Astrocyte of the spinal cord (primary cell): ENCODE results near the gene ATP8A1.

Experiments
- DNase-seq: peaks from one replicate; pipeline ENCODE4 v3.0.0; 2011; ENCODE audit warnings: low read depth, low spot score
- H3K4me3 ChIP-seq: 2 replicates; pipeline ENCODE4 v1.5.1; 2011; ENCODE audit warnings: low read depth, mild to moderate bottlenecking, low read length, moderate library complexity
- in situ Hi-C: cut with HindIII; loops from 2 replicates; pipeline ENCODE4 v1.10.0; 2017; ENCODE audit warnings: low sequenced_read_pairs
- TF ChIP-seq, protein P1 (sequence below): IDR thresholded peaks from 2 replicates; pipeline ENCODE4 v1.5.1; 2012; ENCODE audit warnings: low read depth, mild to moderate bottlenecking, low read length, inconsistent platforms

The ATP8A1 gene

DNA sequence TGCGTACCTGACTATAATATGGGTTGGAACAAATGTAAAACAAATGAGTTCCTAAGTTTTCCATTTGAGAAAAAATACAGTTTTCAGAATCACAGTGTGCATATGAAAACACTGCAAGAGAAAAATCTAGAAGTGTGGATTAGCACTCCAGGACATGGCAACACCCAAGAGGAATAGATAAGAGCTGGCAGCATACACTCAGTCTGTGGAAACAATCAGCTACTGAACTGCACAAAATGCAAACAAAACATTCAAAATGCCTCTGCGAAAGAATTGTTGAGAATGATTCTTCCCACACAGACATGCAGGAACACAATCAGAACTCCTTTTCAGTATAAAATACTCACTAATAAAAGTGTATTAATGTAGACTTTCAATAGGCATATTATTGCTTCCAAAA is 39.9 kb downstream of the ATP8A1 start:
- DNase-seq = no peak
- TF ChIP-seq, protein P1, sequence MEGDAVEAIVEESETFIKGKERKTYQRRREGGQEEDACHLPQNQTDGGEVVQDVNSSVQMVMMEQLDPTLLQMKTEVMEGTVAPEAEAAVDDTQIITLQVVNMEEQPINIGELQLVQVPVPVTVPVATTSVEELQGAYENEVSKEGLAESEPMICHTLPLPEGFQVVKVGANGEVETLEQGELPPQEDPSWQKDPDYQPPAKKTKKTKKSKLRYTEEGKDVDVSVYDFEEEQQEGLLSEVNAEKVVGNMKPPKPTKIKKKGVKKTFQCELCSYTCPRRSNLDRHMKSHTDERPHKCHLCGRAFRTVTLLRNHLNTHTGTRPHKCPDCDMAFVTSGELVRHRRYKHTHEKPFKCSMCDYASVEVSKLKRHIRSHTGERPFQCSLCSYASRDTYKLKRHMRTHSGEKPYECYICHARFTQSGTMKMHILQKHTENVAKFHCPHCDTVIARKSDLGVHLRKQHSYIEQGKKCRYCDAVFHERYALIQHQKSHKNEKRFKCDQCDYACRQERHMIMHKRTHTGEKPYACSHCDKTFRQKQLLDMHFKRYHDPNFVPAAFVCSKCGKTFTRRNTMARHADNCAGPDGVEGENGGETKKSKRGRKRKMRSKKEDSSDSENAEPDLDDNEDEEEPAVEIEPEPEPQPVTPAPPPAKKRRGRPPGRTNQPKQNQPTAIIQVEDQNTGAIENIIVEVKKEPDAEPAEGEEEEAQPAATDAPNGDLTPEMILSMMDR = no peak
- in situ Hi-C loops = no loop called here
- no peak overlapping the region for H3K4me3 ChIP-seq

- in situ Hi-C loops = no loop called here
- TF ChIP-seq, protein P1 = no peak
- H3K4me3 ChIP-seq = no peak overlapping the region
- DNase-seq = no peak
Observed at GRCh38 chr4:42616572-42616971, 40.3 kb downstream of the ATP8A1 start.

DNA sequence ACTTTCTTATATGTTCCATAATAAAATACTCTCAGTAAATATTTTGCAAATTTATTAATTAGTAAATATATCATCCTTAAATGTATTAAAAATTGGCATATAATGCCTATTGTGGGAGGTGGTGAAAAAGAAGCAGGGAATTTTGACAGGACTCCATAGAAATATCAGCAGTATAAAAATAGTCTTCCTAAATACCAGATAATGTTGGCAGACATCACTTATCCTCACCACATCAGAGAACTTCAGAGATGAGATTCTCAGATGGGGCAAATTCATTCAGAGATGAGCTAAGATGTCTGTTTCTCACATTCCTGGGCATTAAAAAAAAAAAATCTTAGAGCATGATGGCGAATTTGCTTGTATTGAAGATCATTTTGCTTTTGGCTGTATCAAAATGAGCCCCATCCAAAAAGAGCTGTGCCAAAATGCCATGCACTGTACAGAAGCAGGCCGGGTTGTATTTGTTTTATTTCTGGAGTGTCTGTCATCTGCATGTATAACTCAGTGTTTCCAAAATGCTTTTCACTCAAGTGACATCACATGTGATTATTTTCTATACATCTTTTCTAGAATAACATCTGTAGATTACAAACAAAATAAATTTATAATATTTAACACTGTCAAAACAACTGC is 41.7 kb downstream of the ATP8A1 start:
- H3K4me3 ChIP-seq = no peak overlapping the region
- TF ChIP-seq, protein P1 = no peak
- no peak for DNase-seq
- in situ Hi-C loops = no loop called here

- H3K4me3 ChIP-seq = no peak overlapping the region
- in situ Hi-C loops = no loop called here
- TF ChIP-seq, protein P1 = no peak
- DNase-seq = no peak
Observed at GRCh38 chr4:42612898-42613297, 44.0 kb downstream of the ATP8A1 start.

DNA sequence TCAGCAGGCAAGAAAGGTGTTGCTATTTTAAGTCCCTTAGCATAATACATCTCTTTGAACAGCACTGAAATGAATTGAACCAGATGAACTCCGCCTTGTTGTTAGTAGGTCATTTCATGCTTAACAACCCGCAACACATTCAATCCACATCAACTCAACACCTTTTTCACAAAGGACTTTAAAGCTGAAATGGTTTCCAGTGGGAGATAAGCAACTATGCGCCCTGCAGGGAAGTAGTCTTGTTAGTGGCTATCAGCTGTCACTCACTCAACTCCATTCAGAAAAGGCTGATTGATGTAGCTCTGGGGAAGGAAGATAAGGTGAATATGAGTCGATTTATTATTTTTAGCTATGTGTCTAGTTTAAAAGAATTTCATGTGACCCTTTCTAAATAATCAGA is 46.0 kb downstream of the ATP8A1 start:
- no peak for DNase-seq
- TF ChIP-seq, protein P1 = no peak
- in situ Hi-C loops = no loop called here
- no peak overlapping the region for H3K4me3 ChIP-seq

GRCh38 chr4:42609051-42609450 is 47.9 kb downstream of the ATP8A1 start:
- H3K4me3 ChIP-seq = no peak overlapping the region
- TF ChIP-seq, protein P1 = no peak
- DNase-seq = no peak
- in situ Hi-C loops = no loop called here
